SK-N-SH treated with all-trans-retinoic acid at 6 μM for 48 hours (cell line): Measurements from ENCODE around the gene SV2B.

Experiments used
- ATAC-seq: fragments of 200-7000 bp; cut with Tn5 transposase; 3 replicates; pipeline ENCODE4 v1.9.1; 2020; ENCODE audit warnings: mild to moderate bottlenecking, moderate library complexity
- ARNTL ChIP-seq: fragments of 450-650 bp; formaldehyde crosslinking; IDR thresholded peaks from 2 replicates; pipeline ENCODE4 v1.5.0; 2020; ENCODE audit warnings: low read depth, mild to moderate bottlenecking, moderate library complexity, borderline replicate concordance
- BACH2 ChIP-seq: fragments of 250-450 bp; sonication (Bioruptor Pico); IDR thresholded peaks from 2 replicates; pipeline ENCODE4 v1.9.0; 2021; ENCODE audit warnings: mild to moderate bottlenecking, borderline replicate concordance
- CREB5 ChIP-seq: fragments of 250-450 bp; sonication (Bioruptor Pico); IDR thresholded peaks from 2 replicates; pipeline ENCODE4 v1.5.1; 2020; ENCODE audit warnings: low read depth, mild to moderate bottlenecking, moderate library complexity
- CSDC2 ChIP-seq: fragments of 250-450 bp; sonication (Bioruptor Pico); IDR thresholded peaks from 2 replicates; pipeline ENCODE4 v1.5.0; 2020; ENCODE audit warnings: mild to moderate bottlenecking, moderate library complexity
- CSRNP3 ChIP-seq: fragments of 250-450 bp; sonication (Bioruptor Pico); IDR thresholded peaks from 2 replicates; pipeline ENCODE4 v1.5.1; 2021; ENCODE audit warnings: mild to moderate bottlenecking, moderate library complexity
- ESRRG ChIP-seq: fragments of 250-450 bp; sonication (Bioruptor Pico); IDR thresholded peaks from 2 replicates; pipeline ENCODE4 v1.6.1; 2021; ENCODE audit warnings: mild to moderate bottlenecking
- GLIS3 ChIP-seq: fragments of 250-450 bp; sonication (Bioruptor Pico); IDR thresholded peaks from 2 replicates; pipeline ENCODE4 v1.5.0; 2020; ENCODE audit warnings: mild to moderate bottlenecking, moderate library complexity
- ISL1 ChIP-seq: fragments of 250-450 bp; sonication (Bioruptor Pico); IDR thresholded peaks from 2 replicates; pipeline ENCODE4 v2.1.2; 2022; ENCODE audit warnings: mild to moderate bottlenecking, moderate library complexity
- PATZ1 ChIP-seq: fragments of 250-450 bp; sonication (Bioruptor Pico); IDR thresholded peaks from 2 replicates; pipeline ENCODE4 v1.8.0; 2020; ENCODE audit warnings: mild to moderate bottlenecking, moderate library complexity, borderline replicate concordance
- POU6F1 ChIP-seq: fragments of 250-450 bp; sonication (Bioruptor Pico); IDR thresholded peaks from 2 replicates; pipeline ENCODE4 v1.8.0; 2021; ENCODE audit warnings: low read depth, mild to moderate bottlenecking, moderate library complexity, borderline replicate concordance
- SNAI2 ChIP-seq: fragments of 250-450 bp; sonication (Bioruptor Pico); IDR thresholded peaks from 2 replicates; pipeline ENCODE4 v1.5.0; 2020; ENCODE audit warnings: mild to moderate bottlenecking, moderate library complexity
- TCF4 ChIP-seq: fragments of 250-450 bp; sonication (Bioruptor Pico); IDR thresholded peaks from 2 replicates; pipeline ENCODE4 v1.8.0; 2021; ENCODE audit warnings: mild to moderate bottlenecking, moderate library complexity, borderline replicate concordance
- TOX ChIP-seq: fragments of 250-450 bp; sonication (Bioruptor Pico); IDR thresholded peaks from 2 replicates; pipeline ENCODE4 v1.8.0; 2021; ENCODE audit warnings: mild to moderate bottlenecking, moderate library complexity, borderline replicate concordance
- TSHZ2 ChIP-seq: fragments of 250-450 bp; sonication (Bioruptor Pico); IDR thresholded peaks from 2 replicates; pipeline ENCODE4 v1.5.0; 2020; ENCODE audit warnings: mild to moderate bottlenecking, moderate library complexity
- ZC3H10 ChIP-seq: fragments of 250-450 bp; sonication (Bioruptor Pico); IDR thresholded peaks from 2 replicates; pipeline ENCODE4 v1.5.1; 2021; ENCODE audit warnings: mild to moderate bottlenecking, moderate library complexity
- ZFP3 ChIP-seq: fragments of 250-450 bp; sonication (Bioruptor Pico); IDR thresholded peaks from 2 replicates; pipeline ENCODE4 v1.5.0; 2020; ENCODE audit warnings: mild to moderate bottlenecking, moderate library complexity
- ZNF70 ChIP-seq: fragments of 450-650 bp; formaldehyde crosslinking; IDR thresholded peaks from 2 replicates; pipeline ENCODE4 v1.5.0; 2020; ENCODE audit warnings: mild to moderate bottlenecking, moderate library complexity
- ZNF8 ChIP-seq: fragments of 450-650 bp; formaldehyde crosslinking; IDR thresholded peaks from 2 replicates; pipeline ENCODE4 v1.5.0; 2020; ENCODE audit warnings: mild to moderate bottlenecking, moderate library complexity

The SV2B gene

GRCh38 chr15:91168457-91168856 is 68.4 kb downstream of the SV2B start:
- no peak for ATAC-seq

GRCh38 chr15:91171334-91171733 is 71.3 kb downstream of the SV2B start:
- ATAC-seq, result no peak
- TF ChIP-seq TOX (CRISPR knock-in tag) (no peak), ZFP3 (CRISPR knock-in tag) (no peak), ZNF70 (CRISPR knock-in tag) (no peak), PATZ1 (CRISPR knock-in tag) (no peak), ZNF8 (CRISPR knock-in tag) (no peak), ISL1 (no peak), TSHZ2 (CRISPR knock-in tag) (no peak), TCF4 (CRISPR knock-in tag) (no peak), POU6F1 (CRISPR knock-in tag) (no peak), CSDC2 (CRISPR knock-in tag) (no peak), ESRRG (no peak), CREB5 (CRISPR knock-in tag) (no peak)

More at GRCh38 chr15:91168457-91168856, 68.4 kb downstream of the SV2B start:
- TF ChIP-seq ESRRG, result no peak
- TF ChIP-seq ZNF70 (CRISPR knock-in tag), result no peak

- TF ChIP-seq ARNTL (CRISPR knock-in tag), result no peak
- TF ChIP-seq ZNF70 (CRISPR knock-in tag), result no peak
- TF ChIP-seq ZC3H10 (CRISPR knock-in tag), result no peak
- no peak for TF ChIP-seq CREB5 (CRISPR knock-in tag)
- TF ChIP-seq ZFP3 (CRISPR knock-in tag), result no peak
- ATAC-seq, result no peak
Observed at GRCh38 chr15:91182101-91182500, 82.0 kb downstream of the SV2B start.

- ATAC-seq, result no peak
- TF ChIP-seq GLIS3 (no peak), ARNTL (CRISPR knock-in tag) (no peak), TSHZ2 (CRISPR knock-in tag) (no peak), CSRNP3 (CRISPR knock-in tag) (no peak), ZC3H10 (CRISPR knock-in tag) (no peak), TOX (CRISPR knock-in tag) (no peak), SNAI2 (CRISPR knock-in tag) (no peak), ZNF70 (CRISPR knock-in tag) (no peak), POU6F1 (CRISPR knock-in tag) (no peak), BACH2 (no peak)
Observed at GRCh38 chr15:91183596-91183995, 83.5 kb downstream of the SV2B start.
